Measurements from ENCODE around the gene PTPRD. TPM values are rescaled to one million over a fixed set of nuclear protein-coding genes. Genes with fewer than 3 reads are reported as not detected.

The PTPRD gene
- total RNA-seq, 1 donor from 2014 or later: not detected

GRCh38 chr9:8877753-8878494 lies 1734.9 kb downstream of the PTPRD start:
- intact Hi-C loops (cut with micrococcal nuclease): no loop called here

GRCh38 chr9:8876303-8876702 lies 1736.5 kb downstream of the PTPRD start:
- intact Hi-C loops (cut with micrococcal nuclease): no loop called here

DNA sequence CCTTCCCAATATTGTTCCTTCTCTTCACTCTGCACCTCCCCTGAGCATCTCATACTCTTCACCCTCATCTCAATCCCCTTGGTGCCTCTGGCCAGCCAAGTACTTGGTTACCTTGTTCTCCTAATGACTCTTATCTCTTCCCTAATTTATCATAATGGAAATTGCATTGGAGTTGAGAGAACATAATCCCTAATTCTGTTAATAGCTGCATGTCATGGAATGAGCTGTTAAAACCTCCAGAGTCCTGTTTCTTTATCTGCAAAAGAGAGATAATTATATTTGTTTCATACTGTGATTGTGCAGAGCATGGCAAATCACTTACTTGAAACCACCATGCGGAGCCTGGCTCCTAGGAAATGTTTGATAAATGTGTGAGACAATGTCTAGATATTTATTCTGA lies 1738.3 kb downstream of the PTPRD start:
- intact Hi-C loops (cut with micrococcal nuclease): no loop called here

DNA sequence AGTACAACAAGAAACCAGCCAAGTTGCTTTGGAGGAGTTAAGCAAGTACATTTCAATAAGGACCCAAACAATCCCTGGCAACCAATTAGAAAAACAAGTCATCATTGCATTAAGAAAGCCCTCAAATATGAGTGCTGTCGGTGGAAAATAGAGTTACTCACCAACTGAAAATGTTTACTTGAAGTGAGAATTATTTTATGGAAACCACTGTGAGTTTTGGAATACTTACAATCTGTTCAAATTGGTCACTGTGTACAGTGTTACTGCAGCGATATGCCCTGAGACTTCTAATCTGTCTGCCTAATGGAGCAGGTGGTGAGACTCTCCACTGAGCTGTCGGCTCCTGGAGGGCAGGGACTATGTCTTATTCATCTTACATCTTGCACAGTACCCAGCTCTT lies 1740.0 kb downstream of the PTPRD start:
- intact Hi-C loops (cut with micrococcal nuclease): no loop called here

GRCh38 chr9:8871796-8872445 lies 1740.9 kb downstream of the PTPRD start:
- intact Hi-C loops (cut with micrococcal nuclease): no loop called here

DNA sequence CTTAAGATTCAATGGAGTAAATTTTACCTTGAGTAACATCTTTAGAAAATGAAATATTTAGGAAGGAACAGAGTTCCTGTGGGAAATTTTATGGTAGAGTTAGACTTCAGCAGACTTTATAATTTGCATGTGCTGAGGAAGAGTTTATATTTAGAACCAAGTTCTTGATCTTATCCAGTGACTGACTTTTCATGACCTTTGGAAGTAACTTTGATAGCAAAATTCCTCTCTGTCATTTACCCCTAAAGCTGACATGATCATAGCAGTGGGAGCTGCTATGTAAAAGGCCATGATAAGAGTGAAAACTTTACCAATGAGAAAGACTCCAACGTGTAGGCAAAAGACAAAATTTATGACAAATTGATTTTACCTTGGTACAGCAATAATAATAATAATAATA lies 1741.4 kb downstream of the PTPRD start:
- intact Hi-C loops (cut with micrococcal nuclease): no loop called here

DNA sequence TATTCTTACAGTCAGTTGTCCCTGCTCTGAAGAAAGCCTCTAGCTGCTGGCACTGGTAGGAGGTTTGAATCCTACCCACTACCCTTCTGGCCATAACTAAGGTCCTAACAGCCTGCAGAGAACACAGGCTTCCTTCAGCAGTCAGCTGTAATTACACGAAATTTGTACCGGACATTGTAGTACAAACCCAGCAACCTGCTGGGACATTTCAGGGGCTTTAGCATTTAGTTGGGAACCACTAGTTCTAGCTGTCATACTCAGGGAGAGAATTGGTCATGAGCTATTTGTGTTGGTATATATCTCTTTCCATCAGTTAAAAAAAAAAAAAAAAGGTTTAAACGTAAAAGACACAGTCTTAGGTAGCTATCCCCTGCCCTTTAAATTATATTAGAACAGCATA lies 1743.0 kb downstream of the PTPRD start:
- intact Hi-C loops (cut with micrococcal nuclease): no loop called here

- intact Hi-C loops (cut with micrococcal nuclease): no loop called here
These were observed 1744.2 kb downstream of the PTPRD start for GRCh38 chr9:8868632-8869031.

GRCh38 chr9:8867148-8867547 lies 1745.7 kb downstream of the PTPRD start:
- intact Hi-C loops (cut with micrococcal nuclease): no loop called here

DNA sequence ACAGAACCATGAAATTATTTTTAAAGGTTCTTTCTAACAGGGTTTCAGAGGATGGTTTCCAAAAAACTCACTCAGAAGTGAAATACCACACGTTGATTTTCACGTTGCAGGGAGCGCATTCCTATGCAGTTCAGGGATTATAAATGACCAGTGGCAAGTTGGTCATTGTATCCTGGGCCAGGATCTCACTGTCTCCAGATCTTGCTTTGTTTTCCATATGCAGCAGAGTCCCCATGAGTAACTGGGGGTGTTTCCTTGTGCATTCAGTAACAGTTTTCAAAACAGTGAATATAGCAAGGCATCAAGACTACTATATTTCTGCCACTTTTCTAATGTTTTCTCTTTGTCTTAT lies 1748.3 kb downstream of the PTPRD start:
- intact Hi-C loops (cut with micrococcal nuclease): no loop called here

GRCh38 chr9:8863886-8864544 lies 1748.8 kb downstream of the PTPRD start:
- intact Hi-C loops (cut with micrococcal nuclease): no loop called here

GRCh38 chr9:8863069-8863468 lies 1749.7 kb downstream of the PTPRD start:
- intact Hi-C loops (cut with micrococcal nuclease): no loop called here

GRCh38 chr9:8860925-8861324 lies 1751.9 kb downstream of the PTPRD start:
- intact Hi-C loops (cut with micrococcal nuclease): no loop called here

- intact Hi-C loops (cut with micrococcal nuclease): no loop called here
These were observed 1752.7 kb downstream of the PTPRD start for GRCh38 chr9:8860086-8860485.

- intact Hi-C loops (cut with micrococcal nuclease): no loop called here
These were observed 1753.4 kb downstream of the PTPRD start for GRCh38 chr9:8859416-8859815.

DNA sequence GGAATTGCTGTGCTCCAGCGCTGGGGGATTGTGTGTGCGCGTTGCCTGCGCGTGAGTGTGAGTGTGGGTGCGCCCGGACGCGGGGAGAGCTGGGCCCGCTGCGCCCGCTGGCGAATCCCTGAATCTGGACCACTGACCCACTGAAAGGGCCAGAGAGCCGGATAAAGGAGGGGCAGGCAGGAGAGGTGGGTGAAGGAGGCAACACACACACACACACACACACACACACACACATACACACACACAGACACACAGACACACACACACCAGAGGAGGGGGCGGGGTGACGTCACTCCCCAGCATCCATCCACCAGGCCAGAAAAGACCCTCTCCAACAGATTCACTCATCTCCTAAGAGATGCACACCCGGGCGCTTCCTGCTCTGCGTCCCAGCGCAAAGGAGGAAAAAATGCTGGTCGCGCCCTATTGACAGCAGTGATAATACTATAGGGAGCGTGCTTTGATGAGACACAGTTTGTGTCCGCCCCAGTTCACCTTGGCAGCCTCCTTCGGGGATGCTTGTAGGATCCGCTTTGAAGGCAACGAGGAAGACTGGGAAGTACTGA lies 1754.1 kb downstream of the PTPRD start:
- intact Hi-C loops (cut with micrococcal nuclease): no loop called here

DNA sequence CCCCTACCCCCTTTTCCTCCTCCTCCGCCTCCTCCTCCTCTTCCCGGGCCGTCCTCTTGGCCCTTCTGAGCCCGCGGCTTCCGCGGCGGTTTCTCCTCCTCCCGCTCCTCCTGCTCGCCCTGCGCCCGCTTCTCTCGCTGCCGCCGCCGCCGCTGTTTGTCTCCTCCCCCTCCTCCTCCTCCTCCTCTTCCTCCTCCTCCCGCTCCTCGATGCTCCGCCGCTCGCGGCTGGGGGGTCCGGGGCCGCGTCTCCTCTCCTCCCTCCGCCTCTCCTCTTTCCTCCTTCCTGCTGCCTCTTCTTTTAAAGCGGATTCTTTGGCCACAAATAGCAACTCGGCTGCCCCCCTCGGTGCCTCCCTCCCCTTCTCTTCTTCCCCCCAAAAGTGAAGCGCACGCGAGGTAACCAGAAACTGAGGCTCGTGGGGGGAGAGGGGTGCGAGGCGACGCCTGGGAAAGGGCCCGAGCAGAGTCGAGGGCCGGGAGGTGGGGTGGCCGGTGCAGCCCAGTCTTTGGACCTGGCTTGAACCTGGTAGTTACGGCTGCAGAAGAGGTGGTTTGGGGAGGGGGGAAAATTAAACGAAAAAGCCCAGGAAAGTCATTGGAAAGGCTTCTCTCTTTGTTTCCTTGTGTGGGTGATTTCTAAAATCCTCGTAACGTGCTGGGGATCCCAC lies 1754.7 kb downstream of the PTPRD start:
- intact Hi-C loops (cut with micrococcal nuclease): no loop called here

GRCh38 chr9:8857068-8857925 lies 1755.5 kb downstream of the PTPRD start:
- intact Hi-C loops (cut with micrococcal nuclease): no loop called here

DNA sequence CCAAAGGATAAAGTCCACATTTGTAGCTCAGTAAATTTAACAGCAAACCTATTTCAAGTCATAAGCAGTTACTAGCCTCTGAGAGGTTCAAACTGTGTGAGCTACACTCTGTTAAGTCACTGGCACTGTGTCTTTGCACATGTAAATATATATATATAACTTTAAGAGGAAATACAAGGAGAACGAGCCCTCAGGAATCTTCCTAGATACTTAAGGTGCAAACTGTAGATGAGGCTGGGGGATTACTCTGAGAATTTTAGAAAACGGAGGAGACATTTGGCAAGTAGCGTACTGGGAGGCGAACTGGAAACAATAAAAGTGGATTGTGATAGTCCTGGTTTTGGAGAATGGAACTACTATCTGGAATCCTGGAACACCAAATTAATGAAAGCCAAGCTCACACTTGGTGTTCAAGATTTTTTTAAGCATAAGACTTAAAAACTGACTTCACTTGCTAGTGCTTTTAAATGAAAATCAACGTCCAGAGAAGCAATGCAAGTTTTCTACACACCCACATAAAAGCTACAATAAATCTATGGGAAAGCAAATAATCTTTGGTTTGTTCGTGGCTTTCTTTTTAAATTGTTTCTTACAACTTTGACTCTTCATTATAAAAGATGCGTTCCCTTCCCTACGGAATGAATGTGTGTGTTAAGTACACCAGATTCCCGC lies 1756.3 kb downstream of the PTPRD start:
- intact Hi-C loops (cut with micrococcal nuclease): no loop called here

GRCh38 chr9:8855046-8855445 lies 1757.8 kb downstream of the PTPRD start:
- intact Hi-C loops (cut with micrococcal nuclease): no loop called here

All from T-helper 1 cell treated with Interleukin-12 subunit alpha and Interleukin-12 subunit beta and Interleukin-4 antibody, amounts not matched to agents 30 ng/mL and 1 ng/mL, for 36 hours (primary cell).